ENCODE measurements around the gene CCDC117. TPM values are rescaled to one million over a fixed set of nuclear protein-coding genes. Genes with fewer than 3 reads are reported as not detected.
A peak's percentile ranks its signal among the peaks of the same experiment; 100 is the strongest.

CCDC117 gene, protein sequence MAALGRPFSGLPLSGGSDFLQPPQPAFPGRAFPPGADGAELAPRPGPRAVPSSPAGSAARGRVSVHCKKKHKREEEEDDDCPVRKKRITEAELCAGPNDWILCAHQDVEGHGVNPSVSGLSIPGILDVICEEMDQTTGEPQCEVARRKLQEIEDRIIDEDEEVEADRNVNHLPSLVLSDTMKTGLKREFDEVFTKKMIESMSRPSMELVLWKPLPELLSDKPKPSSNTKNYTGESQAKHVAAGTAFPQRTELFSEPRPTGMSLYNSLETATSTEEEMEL
- total RNA-seq: 10 to 100 TPM; 19.9 to 29.4 (median 28.1) TPM
- 10 to 100 TPM in 2 of 3 donors, 1 to 10 TPM in 1; 9.1 to 39.1 (median 14.8) TPM for polyA plus RNA-seq
- long read RNA-seq, donor 1, transcript CCDC117-201 (5 exons, 3,985 nt): major isoform, 19 of 22 reads
- long read RNA-seq, donor 1, partial matches to known transcripts: 2 of 22 reads
- long read RNA-seq, donor 1, other reads (novel, unspliced or antisense): 1 of 22 reads
- long read RNA-seq, donor 2, transcript CCDC117-201 (5 exons, 3,985 nt): major isoform, 62 of 78 reads
- long read RNA-seq, donor 2, partial matches to known transcripts: 5 of 78 reads
- long read RNA-seq, donor 2, other reads (novel, unspliced or antisense): 11 of 78 reads

- peaks cover 16% of the 10 kb centered on the region for H3K4me1 ChIP-seq
- intact Hi-C loops (cut with DNase I): loop anchor here in 1 of 2 donors (2.0 kb wide), 1 partner anchor 28 kb away; the partner anchor contains the start of gene XBP1
- no peaks in the 10 kb centered on the region for H3K9me3 ChIP-seq
- WGBS, 3 donors: 0% methylated on average over 37 to 92 of the region's 92 CpGs
- H3K27me3 ChIP-seq (ENCODE audit: insufficient read depth in 3 of 3, low read length in 2 of 3): no peaks in the 10 kb centered on the region
- H3K27ac ChIP-seq: peak within 1 kb of the TSS; percentile 96
- peaks cover 0 to 34% of the 10 kb centered on the region in 2 donors for H3K36me3 ChIP-seq (ENCODE audit: insufficient read depth in 1 of 2, low read depth in 1 of 2)
- ATAC-seq (peak; percentile 96), DNase-seq (peak; percentile 96 to 97)
- H3K4me3 ChIP-seq: peak within 1 kb of the TSS; percentile 74
- TF ChIP-seq CTCF (IDR thresholded peaks at IDR 0.05): peak; percentile 59
Observed at GRCh38 chr22:28772633-28773460, at the start of gene CCDC117. CCDC117 (plus strand) TSS chr22:28772695; CDS start chr22:28772850, 155 bp downstream.

GRCh38 chr22:28728002-28728401 lies 44.5 kb upstream of the CCDC117 start:
- no peak for TF ChIP-seq CTCF (IDR thresholded peaks at IDR 0.05)
- ATAC-seq: no peak
- no peak for DNase-seq
- no peaks in the 10 kb centered on the region for H3K4me1 ChIP-seq
- H3K27ac ChIP-seq: no peak overlapping the region
- no peaks in the 10 kb centered on the region for H3K36me3 ChIP-seq (ENCODE audit: insufficient read depth in 1 of 2, low read depth in 1 of 2)
- no peaks in the 10 kb centered on the region for H3K27me3 ChIP-seq (ENCODE audit: insufficient read depth in 3 of 3, low read length in 2 of 3)
- no peak overlapping the region for H3K4me3 ChIP-seq
- H3K9me3 ChIP-seq: no peaks in the 10 kb centered on the region
- intact Hi-C loops (cut with DNase I): no loop called here
- WGBS, 3 donors: 92 to 96% (median 96%) methylated on average over 1 of the region's 1 CpG

- WGBS, 3 donors: 89 to 90% (median 90%) methylated on average over 10 of the region's 10 CpGs
- intact Hi-C loops (cut with DNase I): no loop called here
Observed at GRCh38 chr22:28728621-28729313, 43.7 kb upstream of the CCDC117 start.

More at GRCh38 chr22:28728621-28729313, 43.7 kb upstream of the CCDC117 start:
- ATAC-seq (no peak), DNase-seq (no peak)
- H3K9me3 ChIP-seq: no peaks in the 10 kb centered on the region
- no peaks in the 10 kb centered on the region for H3K4me1 ChIP-seq
- no peak overlapping the region for H3K4me3 ChIP-seq
- no peak overlapping the region for H3K27ac ChIP-seq
- H3K27me3 ChIP-seq (ENCODE audit: insufficient read depth in 3 of 3, low read length in 2 of 3): no peaks in the 10 kb centered on the region
- H3K36me3 ChIP-seq (ENCODE audit: insufficient read depth in 1 of 2, low read depth in 1 of 2): no peaks in the 10 kb centered on the region
- no peak for TF ChIP-seq CTCF (IDR thresholded peaks at IDR 0.05)

Measured in psoas muscle (tissue), 8 donors.